ENCODE results near the gene ITGB5.
A peak's percentile ranks its signal among the peaks of the same experiment; 100 is the strongest.
"Not testable (repeated sequence)": the region's sequence is repeated elsewhere in the genome, so short reads cannot be mapped to it uniquely, and the experiment has no call there.

ITGB5 gene

GRCh38 chr3:124752051-124752450, 135.1 kb downstream of the ITGB5 start:
- no peak for DNase-seq (ENCODE audit: low read depth)

- DNase-seq (ENCODE audit: low read depth): no peak
These were observed 135.7 kb downstream of the ITGB5 start for GRCh38 chr3:124751501-124751900.

GRCh38 chr3:124749877-124750276, 137.3 kb downstream of the ITGB5 start:
- not testable (repeated sequence) for DNase-seq (ENCODE audit: low read depth)

GRCh38 chr3:124748560-124749198, 138.5 kb downstream of the ITGB5 start:
- no peak for DNase-seq (ENCODE audit: low read depth)

- no peak for DNase-seq (ENCODE audit: low read depth)
These were observed 139.8 kb downstream of the ITGB5 start for GRCh38 chr3:124747111-124747981.

GRCh38 chr3:124745756-124746155, 141.4 kb downstream of the ITGB5 start:
- DNase-seq (ENCODE audit: low read depth): no peak

- DNase-seq (ENCODE audit: low read depth): no peak
These were observed 146.1 kb downstream of the ITGB5 start for GRCh38 chr3:124741027-124741426.

GRCh38 chr3:124731760-124732159, 155.4 kb downstream of the ITGB5 start:
- DNase-seq (ENCODE audit: low read depth): no peak

GRCh38 chr3:124730941-124731297, 156.2 kb downstream of the ITGB5 start:
- no peak for DNase-seq (ENCODE audit: low read depth)

- DNase-seq (ENCODE audit: low read depth): peak; percentile 90
These were observed 156.8 kb downstream of the ITGB5 start, which contains the start of gene UMPS for GRCh38 chr3:124730129-124730940. Gene UMPS, plus strand, starts transcription at chr3:124730452. Its CDS starts 20 bp downstream, at chr3:124730472.

GRCh38 chr3:124722589-124722988, 164.6 kb downstream of the ITGB5 start:
- no peak for DNase-seq (ENCODE audit: low read depth)

GRCh38 chr3:124714223-124714853, 172.8 kb downstream of the ITGB5 start:
- no peak for DNase-seq (ENCODE audit: low read depth)

Data from stimulated activated CD8-positive, alpha-beta memory T cell treated with anti-CD3 and anti-CD28 coated beads, Interleukin-7, amount 100 ng/mL, for 24 hours (primary cell).